Ectodermal cell (in vitro differentiated cells): ENCODE results near the gene EPHA3.

ENCODE experiments used
- H3K27ac ChIP-seq: 2 replicates; pipeline ENCODE4 v1.7.0; 2013; ENCODE audit warnings: mild to moderate bottlenecking, low read depth, low read length; ENCODE audit not compliant: insufficient read depth, poor library complexity, severe bottlenecking
- H3K27me3 ChIP-seq: 2 replicates; pipeline ENCODE4 v1.7.0; 2013; ENCODE audit warnings: mild to moderate bottlenecking, low read length; ENCODE audit not compliant: insufficient read depth, control insufficient read depth, poor library complexity, severe bottlenecking
- H3K36me3 ChIP-seq: one replicate; pipeline ENCODE4 v1.7.0; 2013; ENCODE audit warnings: low read length; ENCODE audit not compliant: control insufficient read depth, insufficient read depth
- H3K4me1 ChIP-seq: one replicate; pipeline ENCODE4 v1.7.0; 2013; ENCODE audit warnings: low read length; ENCODE audit not compliant: control insufficient read depth, insufficient read depth
- H3K4me3 ChIP-seq: 2 replicates; pipeline ENCODE4 v1.7.0; 2013; ENCODE audit warnings: low read depth, low read length, control low read depth; ENCODE audit not compliant: insufficient read depth
- H3K9me3 ChIP-seq: 2 replicates; pipeline ENCODE4 v1.7.0; 2013; ENCODE audit warnings: mild to moderate bottlenecking, low read length, moderate library complexity; ENCODE audit not compliant: control insufficient read depth
- WGBS, 2 experiments: methylation state at CpG; one replicate each; pipeline ENCODE4 v1.1.7; 2013; ENCODE audit warnings: missing lambda C conversion rate in 2 of 2; 5-methylcytosine and 5-hydroxymethylcytosine counted together

Gene EPHA3

GRCh38 chr3:89101251-89101650 is 6.2 kb upstream of the EPHA3 start:
- Histone ChIP-seq H3K27me3 (peaks cover 5% of the 10 kb centered on the region), H3K4me3 (no peak overlapping the region), H3K36me3 (no peaks in the 10 kb centered on the region), H3K9me3 (no peaks in the 10 kb centered on the region), H3K27ac (no peak overlapping the region), H3K4me1 (no peaks in the 10 kb centered on the region)

GRCh38 chr3:89101921-89102320 is 5.5 kb upstream of the EPHA3 start:
- H3K36me3 ChIP-seq = no peaks in the 10 kb centered on the region
- H3K9me3 ChIP-seq = no peaks in the 10 kb centered on the region
- no peaks in the 10 kb centered on the region for H3K4me1 ChIP-seq
- H3K27ac ChIP-seq = no peak overlapping the region
- no peak overlapping the region for H3K4me3 ChIP-seq
- peaks cover 9% of the 10 kb centered on the region for H3K27me3 ChIP-seq
- WGBS, 2 experiments = 96 to 100% methylated on average over 1 of the region's 1 CpG

- no peak overlapping the region for H3K27ac ChIP-seq
- no peaks in the 10 kb centered on the region for H3K36me3 ChIP-seq
- H3K27me3 ChIP-seq = peaks cover 35% of the 10 kb centered on the region
- WGBS, 2 experiments = 93 to 96% methylated on average over 3 of the region's 3 CpGs
- H3K4me1 ChIP-seq = no peaks in the 10 kb centered on the region
- H3K9me3 ChIP-seq = no peaks in the 10 kb centered on the region
- no peak overlapping the region for H3K4me3 ChIP-seq
These were observed 2.9 kb upstream of the EPHA3 start for GRCh38 chr3:89104499-89104898.

GRCh38 chr3:89105503-89105902 is 1.9 kb upstream of the EPHA3 start:
- Histone ChIP-seq H3K27me3 (peaks cover 38% of the 10 kb centered on the region), H3K36me3 (no peaks in the 10 kb centered on the region), H3K9me3 (no peaks in the 10 kb centered on the region), H3K4me1 (no peaks in the 10 kb centered on the region), H3K27ac (no peak overlapping the region), H3K4me3 (no peak overlapping the region)
- WGBS, 2 experiments = 90 to 97% methylated on average over 1 of the region's 1 CpG

- peaks cover 38% of the 10 kb centered on the region for H3K27me3 ChIP-seq
- 48 to 56% methylated on average over 5 of the region's 5 CpGs for WGBS, 2 experiments
These were observed 800 bp downstream of the EPHA3 start for GRCh38 chr3:89108291-89108550.

GRCh38 chr3:89113344-89113743 is 5.9 kb downstream of the EPHA3 start:
- no peaks in the 10 kb centered on the region for H3K9me3 ChIP-seq
- no peak overlapping the region for H3K4me3 ChIP-seq
- H3K4me1 ChIP-seq = no peaks in the 10 kb centered on the region
- WGBS, 2 experiments = 91 to 100% methylated on average over 1 of the region's 4 CpGs
- no peaks in the 10 kb centered on the region for H3K36me3 ChIP-seq
- H3K27me3 ChIP-seq = peaks cover 22% of the 10 kb centered on the region
- H3K27ac ChIP-seq = no peak overlapping the region

More at GRCh38 chr3:89108291-89108550, 800 bp downstream of the EPHA3 start:
- H3K4me1 ChIP-seq = no peaks in the 10 kb centered on the region
- H3K36me3 ChIP-seq = no peaks in the 10 kb centered on the region
- H3K4me3 ChIP-seq = peak overlapping the region; percentile 37
- H3K27ac ChIP-seq = no peak overlapping the region
- no peaks in the 10 kb centered on the region for H3K9me3 ChIP-seq

GRCh38 chr3:89113893-89114840 is 6.7 kb downstream of the EPHA3 start:
- H3K36me3 ChIP-seq = no peaks in the 10 kb centered on the region
- H3K27ac ChIP-seq = peak overlapping the region; percentile 67
- no peaks in the 10 kb centered on the region for H3K9me3 ChIP-seq
- H3K27me3 ChIP-seq = peaks cover 13% of the 10 kb centered on the region
- no peaks in the 10 kb centered on the region for H3K4me1 ChIP-seq
- WGBS, 2 experiments = 7 to 8% methylated on average over 39 to 41 of the region's 42 CpGs
- H3K4me3 ChIP-seq = peak overlapping the region; percentile 56

GRCh38 chr3:89114841-89115223 is 7.4 kb downstream of the EPHA3 start:
- Histone ChIP-seq H3K36me3 (no peaks in the 10 kb centered on the region), H3K4me1 (no peaks in the 10 kb centered on the region), H3K9me3 (no peaks in the 10 kb centered on the region), H3K4me3 (peak overlapping the region; percentile 56), H3K27me3 (peaks cover 7% of the 10 kb centered on the region), H3K27ac (no peak overlapping the region)
- WGBS, 2 experiments = 26 to 29% methylated on average over 13 of the region's 13 CpGs

- no peak overlapping the region for H3K27ac ChIP-seq
- no peak overlapping the region for H3K4me3 ChIP-seq
- H3K9me3 ChIP-seq = no peaks in the 10 kb centered on the region
- no peaks in the 10 kb centered on the region for H3K36me3 ChIP-seq
- no peaks in the 10 kb centered on the region for H3K4me1 ChIP-seq
- peaks cover 7% of the 10 kb centered on the region for H3K27me3 ChIP-seq
These were observed 9.1 kb downstream of the EPHA3 start for GRCh38 chr3:89116476-89116875.

- Histone ChIP-seq H3K9me3 (no peaks in the 10 kb centered on the region), H3K27me3 (no peaks in the 10 kb centered on the region), H3K4me3 (no peak overlapping the region), H3K4me1 (no peaks in the 10 kb centered on the region), H3K27ac (no peak overlapping the region), H3K36me3 (no peaks in the 10 kb centered on the region)
- WGBS, 2 experiments = no CpG with 5 or more reads among the region's 2 CpGs
These were observed 30.6 kb downstream of the EPHA3 start for GRCh38 chr3:89138048-89138447.
